GM19328 (cell line): ENCODE measurements around the gene PRKCA.
"Not testable (repeated sequence)": the region's sequence is repeated elsewhere in the genome, so short reads cannot be mapped to it uniquely, and the experiment has no call there.

Experiments
- ATAC-seq: cut with Tn5 transposase; IDR thresholded peaks from one replicate; pipeline ENCODE4 v1.9.1; 2021; ENCODE audit warnings: mild to moderate bottlenecking, moderate library complexity; ENCODE audit not compliant: unreplicated experiment

PRKCA gene

GRCh38 chr17:66379544-66379943 is 77.1 kb downstream of the PRKCA start:
- no peak for ATAC-seq

GRCh38 chr17:66379996-66380395 is 77.6 kb downstream of the PRKCA start:
- no peak for ATAC-seq

GRCh38 chr17:66381701-66382362 is 79.4 kb downstream of the PRKCA start:
- ATAC-seq: no peak

- ATAC-seq: no peak
Observed at GRCh38 chr17:66383333-66383732, 80.9 kb downstream of the PRKCA start.

- no peak for ATAC-seq
Observed at GRCh38 chr17:66386498-66387351, 84.3 kb downstream of the PRKCA start.

GRCh38 chr17:66387392-66387981 is 85.1 kb downstream of the PRKCA start:
- no peak for ATAC-seq

- ATAC-seq: no peak
Observed at GRCh38 chr17:66392783-66393437, 90.5 kb downstream of the PRKCA start.

GRCh38 chr17:66395961-66396360 is 93.5 kb downstream of the PRKCA start:
- ATAC-seq: no peak

- ATAC-seq: no peak
Observed at GRCh38 chr17:66397486-66397885, 95.1 kb downstream of the PRKCA start.

- ATAC-seq: no peak
Observed at GRCh38 chr17:66398059-66398458, 95.6 kb downstream of the PRKCA start.

- ATAC-seq: no peak
Observed at GRCh38 chr17:66398617-66399016, 96.2 kb downstream of the PRKCA start.

GRCh38 chr17:66399441-66399840 is 97.0 kb downstream of the PRKCA start:
- no peak for ATAC-seq

GRCh38 chr17:66400041-66400688 is 97.8 kb downstream of the PRKCA start:
- not testable (repeated sequence) for ATAC-seq

GRCh38 chr17:66400698-66401097 is 98.3 kb downstream of the PRKCA start:
- no peak for ATAC-seq

GRCh38 chr17:66401364-66401763 is 99.0 kb downstream of the PRKCA start:
- ATAC-seq: no peak

GRCh38 chr17:66403846-66404556 is 101.6 kb downstream of the PRKCA start:
- ATAC-seq: no peak

GRCh38 chr17:66405836-66406677 is 103.6 kb downstream of the PRKCA start:
- ATAC-seq: no peak

GRCh38 chr17:66406701-66407644 is 104.6 kb downstream of the PRKCA start:
- no peak for ATAC-seq
